HEK293 (cell line): Measurements from ENCODE around the gene NNMT.

Experiments used
- KLF10 ChIP-seq: fragments of 450-650 bp; IDR thresholded peaks from 2 replicates; pipeline ENCODE4 v1.5.1; 2018; ENCODE audit warnings: missing biosample characterization, mild to moderate bottlenecking, missing genetic modification characterization
- SETDB1 ChIP-seq: IDR thresholded peaks from one replicate; pipeline ENCODE4 v1.6.1; 2017; ENCODE audit warnings: mild to moderate bottlenecking, low read length, moderate library complexity, mixed read lengths; ENCODE audit not compliant: insufficient read length
- SP7 ChIP-seq: fragments of 450-650 bp; formaldehyde crosslinking; IDR thresholded peaks from 2 replicates; pipeline ENCODE4 v1.5.1; 2016; ENCODE audit warnings: missing biosample characterization, missing genetic modification characterization
- ZBTB20 ChIP-seq: fragments of 450-650 bp; formaldehyde crosslinking; IDR thresholded peaks from 2 replicates; pipeline ENCODE4 v1.5.1; 2016; ENCODE audit warnings: missing biosample characterization, missing genetic modification characterization
- ZNF335 ChIP-seq: fragments of 450-650 bp; formaldehyde crosslinking; conservative IDR thresholded peaks from 2 replicates; pipeline ENCODE4 v1.5.1; 2016; ENCODE audit warnings: missing biosample characterization, missing genetic modification characterization
- ZNF473 ChIP-seq: fragments of 450-650 bp; formaldehyde crosslinking; IDR thresholded peaks from 2 replicates; pipeline ENCODE4 v1.5.1; 2017; ENCODE audit warnings: missing biosample characterization, missing genetic modification characterization
- ZNF600 ChIP-seq: fragments of 450-650 bp; formaldehyde crosslinking; IDR thresholded peaks from 2 replicates; pipeline ENCODE4 v1.5.1; 2016; ENCODE audit warnings: missing biosample characterization, missing genetic modification characterization
- TF ChIP-seq, protein P1 (sequence below): fragments of 450-650 bp; formaldehyde crosslinking; IDR thresholded peaks from 2 replicates; pipeline ENCODE4 v1.5.1; 2016; ENCODE audit warnings: missing biosample characterization, missing genetic modification characterization

DNA sequence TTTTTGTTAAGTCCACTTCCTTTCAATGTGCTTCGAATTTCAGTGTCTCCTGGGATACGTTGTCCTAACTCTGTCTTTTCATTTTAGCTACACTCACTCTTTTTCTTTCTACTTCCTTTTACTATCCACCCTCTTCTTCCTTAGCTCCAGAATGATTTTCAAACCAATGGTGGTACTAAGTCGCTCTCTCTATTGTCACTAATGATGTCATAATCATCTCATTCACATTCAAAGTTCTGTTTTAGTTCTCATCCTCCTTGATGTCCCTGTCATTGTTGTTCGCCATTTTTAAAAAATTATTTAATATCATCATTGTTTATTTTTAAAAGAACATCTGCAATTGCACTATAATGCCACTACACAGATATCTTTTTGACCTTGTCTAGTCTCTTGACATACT is 47.3 kb downstream of the NNMT start:
- TF ChIP-seq, protein P1, sequence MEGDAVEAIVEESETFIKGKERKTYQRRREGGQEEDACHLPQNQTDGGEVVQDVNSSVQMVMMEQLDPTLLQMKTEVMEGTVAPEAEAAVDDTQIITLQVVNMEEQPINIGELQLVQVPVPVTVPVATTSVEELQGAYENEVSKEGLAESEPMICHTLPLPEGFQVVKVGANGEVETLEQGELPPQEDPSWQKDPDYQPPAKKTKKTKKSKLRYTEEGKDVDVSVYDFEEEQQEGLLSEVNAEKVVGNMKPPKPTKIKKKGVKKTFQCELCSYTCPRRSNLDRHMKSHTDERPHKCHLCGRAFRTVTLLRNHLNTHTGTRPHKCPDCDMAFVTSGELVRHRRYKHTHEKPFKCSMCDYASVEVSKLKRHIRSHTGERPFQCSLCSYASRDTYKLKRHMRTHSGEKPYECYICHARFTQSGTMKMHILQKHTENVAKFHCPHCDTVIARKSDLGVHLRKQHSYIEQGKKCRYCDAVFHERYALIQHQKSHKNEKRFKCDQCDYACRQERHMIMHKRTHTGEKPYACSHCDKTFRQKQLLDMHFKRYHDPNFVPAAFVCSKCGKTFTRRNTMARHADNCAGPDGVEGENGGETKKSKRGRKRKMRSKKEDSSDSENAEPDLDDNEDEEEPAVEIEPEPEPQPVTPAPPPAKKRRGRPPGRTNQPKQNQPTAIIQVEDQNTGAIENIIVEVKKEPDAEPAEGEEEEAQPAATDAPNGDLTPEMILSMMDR (tag by site-specific recombination) = no peak
- TF ChIP-seq ZNF335 (tag by site-specific recombination) = no peak
- TF ChIP-seq ZNF600 (tag by site-specific recombination) = no peak
- no peak for TF ChIP-seq ZBTB20 (tag by site-specific recombination)
- no peak for TF ChIP-seq SETDB1
- no peak for TF ChIP-seq KLF10
- TF ChIP-seq ZNF473 (tag by site-specific recombination) = no peak
- TF ChIP-seq SP7 (tag by site-specific recombination) = no peak
